ENCODE measurements around the gene TSPAN4. TPM values are rescaled to one million over a fixed set of nuclear protein-coding genes. Genes with fewer than 3 reads are reported as not detected.

Gene TSPAN4
- total and polyA plus RNA-seq, 2 of the 13 experiments (the other 11 are each of a cell fraction or from before 2014, with no cell fraction given), result 31.7 to 68.3 TPM

DNA sequence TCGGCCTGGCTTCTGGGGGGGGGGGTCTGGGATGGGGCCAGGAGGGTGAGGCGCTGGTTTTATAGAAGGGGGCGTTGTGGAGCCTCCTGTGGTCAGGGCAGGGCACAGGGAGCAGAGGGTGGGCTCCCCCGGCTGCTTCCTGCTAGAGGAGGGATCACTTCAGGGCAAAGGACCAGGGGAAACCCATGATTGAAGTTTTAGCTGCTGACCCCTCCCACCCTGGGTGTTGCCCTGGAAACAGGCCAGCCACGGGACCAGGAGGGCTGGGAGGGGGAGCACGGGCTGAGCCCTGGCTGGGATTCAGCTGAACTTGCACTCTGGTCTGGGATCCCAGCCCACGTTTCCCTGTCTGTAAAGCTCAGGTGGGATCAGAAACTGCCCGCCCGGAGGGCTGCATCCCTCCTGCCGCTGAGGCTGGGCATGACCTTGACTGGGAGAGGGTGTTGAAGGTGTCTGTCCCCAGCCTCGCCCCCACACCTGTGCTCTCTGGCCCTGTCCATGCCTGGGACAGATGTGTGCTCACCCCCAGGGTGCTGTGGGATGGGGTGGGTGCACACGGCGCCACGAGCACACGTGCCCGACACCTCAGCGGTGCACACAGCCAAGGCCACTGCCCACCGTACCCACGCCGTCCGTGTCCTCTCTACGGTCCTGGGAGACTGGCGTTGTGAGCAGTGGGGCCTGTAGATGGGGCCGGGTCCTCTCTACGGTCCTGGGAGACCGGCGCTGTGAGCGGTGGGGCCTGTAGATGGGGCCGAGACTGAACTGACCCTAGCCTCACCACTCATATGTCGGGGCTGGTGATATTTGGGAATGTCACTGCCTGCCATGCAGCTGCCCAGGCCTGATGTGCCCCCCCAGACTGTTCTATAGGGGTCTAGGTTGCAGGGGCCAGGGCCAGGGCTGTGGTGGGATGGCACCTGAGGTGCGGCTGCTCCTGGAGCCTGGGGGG is 2.3 kb downstream of the TSPAN4 start (continued):
- TF ChIP-seq, protein P1, sequence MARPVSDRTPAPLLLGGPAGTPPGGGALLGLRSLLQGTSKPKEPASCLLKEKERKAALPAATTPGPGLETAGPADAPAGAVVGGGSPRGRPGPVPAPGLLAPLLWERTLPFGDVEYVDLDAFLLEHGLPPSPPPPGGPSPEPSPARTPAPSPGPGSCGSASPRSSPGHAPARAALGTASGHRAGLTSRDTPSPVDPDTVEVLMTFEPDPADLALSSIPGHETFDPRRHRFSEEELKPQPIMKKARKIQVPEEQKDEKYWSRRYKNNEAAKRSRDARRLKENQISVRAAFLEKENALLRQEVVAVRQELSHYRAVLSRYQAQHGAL (CRISPR knock-in tag; IDR thresholded peaks at IDR 0.05; ENCODE audit: not compliant biosample characterization), result no peak
- TF ChIP-seq TAF1 (CRISPR knock-in tag; IDR thresholded peaks at IDR 0.05) (0 out of 2 replicates have a peak, but pooled peaks have one; percentile 39), REL (CRISPR knock-in tag; conservative IDR thresholded peaks at IDR 0.05) (no peak), SP1 (IDR thresholded peaks at IDR 0.05) (no peak), SP1 (CRISPR knock-in tag; IDR thresholded peaks at IDR 0.05) (no peak), ZNF510 (CRISPR knock-in tag; IDR thresholded peaks at IDR 0.05; ENCODE audit: low read depth) (no peak), SATB2 (CRISPR knock-in tag; IDR thresholded peaks at IDR 0.05) (no peak), CBFB (CRISPR knock-in tag; IDR thresholded peaks at IDR 0.05) (no peak), MZF1 (CRISPR knock-in tag; IDR thresholded peaks at IDR 0.05; ENCODE audit: borderline replicate concordance) (no peak), KDM2A (CRISPR knock-in tag; IDR thresholded peaks at IDR 0.05; ENCODE audit: borderline replicate concordance, low read depth) (0 out of 2 replicates have a peak, but pooled peaks have one; percentile 41), BCL6 (CRISPR knock-in tag; IDR thresholded peaks at IDR 0.05) (peak; percentile 33; the same call in 1 of the 2 replicates), ZNF660 (CRISPR knock-in tag; IDR thresholded peaks at IDR 0.05; ENCODE audit: borderline replicate concordance, low read depth) (no peak), NR1H2 (CRISPR knock-in tag; IDR thresholded peaks at IDR 0.05; ENCODE audit: borderline replicate concordance, low read depth) (no peak), AHR (CRISPR knock-in tag; IDR thresholded peaks at IDR 0.05) (0 out of 2 replicates have a peak, but pooled peaks have one; percentile 47), AGO2 (optimal IDR thresholded peaks at IDR 0.05; ENCODE audit: low read depth, low read length) (peak; percentile 12), POLR2A (IDR thresholded peaks at IDR 0.05; ENCODE audit: insufficient read depth in 1 of 2, low read depth in 2 of 2, low read length in 2 of 2) (no peak), NRL (CRISPR knock-in tag; IDR thresholded peaks at IDR 0.05; ENCODE audit: borderline replicate concordance) (peak; percentile 82), ZNF580 (CRISPR knock-in tag; IDR thresholded peaks at IDR 0.05; ENCODE audit: borderline replicate concordance, low read depth) (0 out of 2 replicates have a peak, but pooled peaks have one; percentile 25)
- TF ChIP-seq, protein P2, sequence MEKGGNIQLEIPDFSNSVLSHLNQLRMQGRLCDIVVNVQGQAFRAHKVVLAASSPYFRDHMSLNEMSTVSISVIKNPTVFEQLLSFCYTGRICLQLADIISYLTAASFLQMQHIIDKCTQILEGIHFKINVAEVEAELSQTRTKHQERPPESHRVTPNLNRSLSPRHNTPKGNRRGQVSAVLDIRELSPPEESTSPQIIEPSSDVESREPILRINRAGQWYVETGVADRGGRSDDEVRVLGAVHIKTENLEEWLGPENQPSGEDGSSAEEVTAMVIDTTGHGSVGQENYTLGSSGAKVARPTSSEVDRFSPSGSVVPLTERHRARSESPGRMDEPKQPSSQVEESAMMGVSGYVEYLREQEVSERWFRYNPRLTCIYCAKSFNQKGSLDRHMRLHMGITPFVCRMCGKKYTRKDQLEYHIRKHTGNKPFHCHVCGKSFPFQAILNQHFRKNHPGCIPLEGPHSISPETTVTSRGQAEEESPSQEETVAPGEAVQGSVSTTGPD (CRISPR knock-in tag; IDR thresholded peaks at IDR 0.05), result no peak
- TF ChIP-seq, protein P3, sequence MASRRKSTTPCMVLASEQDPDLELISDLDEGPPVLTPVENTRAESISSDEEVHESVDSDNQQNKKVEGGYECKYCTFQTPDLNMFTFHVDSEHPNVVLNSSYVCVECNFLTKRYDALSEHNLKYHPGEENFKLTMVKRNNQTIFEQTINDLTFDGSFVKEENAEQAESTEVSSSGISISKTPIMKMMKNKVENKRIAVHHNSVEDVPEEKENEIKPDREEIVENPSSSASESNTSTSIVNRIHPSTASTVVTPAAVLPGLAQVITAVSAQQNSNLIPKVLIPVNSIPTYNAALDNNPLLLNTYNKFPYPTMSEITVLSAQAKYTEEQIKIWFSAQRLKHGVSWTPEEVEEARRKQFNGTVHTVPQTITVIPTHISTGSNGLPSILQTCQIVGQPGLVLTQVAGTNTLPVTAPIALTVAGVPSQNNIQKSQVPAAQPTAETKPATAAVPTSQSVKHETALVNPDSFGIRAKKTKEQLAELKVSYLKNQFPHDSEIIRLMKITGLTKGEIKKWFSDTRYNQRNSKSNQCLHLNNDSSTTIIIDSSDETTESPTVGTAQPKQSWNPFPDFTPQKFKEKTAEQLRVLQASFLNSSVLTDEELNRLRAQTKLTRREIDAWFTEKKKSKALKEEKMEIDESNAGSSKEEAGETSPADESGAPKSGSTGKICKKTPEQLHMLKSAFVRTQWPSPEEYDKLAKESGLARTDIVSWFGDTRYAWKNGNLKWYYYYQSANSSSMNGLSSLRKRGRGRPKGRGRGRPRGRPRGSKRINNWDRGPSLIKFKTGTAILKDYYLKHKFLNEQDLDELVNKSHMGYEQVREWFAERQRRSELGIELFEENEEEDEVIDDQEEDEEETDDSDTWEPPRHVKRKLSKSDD (CRISPR knock-in tag; IDR thresholded peaks at IDR 0.05; ENCODE audit: low read depth), result no peak
